ENCODE measurements around the gene PDZRN3.

GRCh38 chr3:73523661-73524060 is 101.1 kb downstream of the PDZRN3 start:
- TF ChIP-seq POLR2AphosphoS5 (IDR thresholded peaks at IDR 0.05; ENCODE audit: low read depth) = no peak
- no peak for TF ChIP-seq CTCF (IDR thresholded peaks at IDR 0.05; ENCODE audit: insufficient read depth, low read length)
